VCaP (cell line): ENCODE results near the gene DNASE2.

Experiments used
- H3K27ac ChIP-seq: fragments of 450-650 bp; 2 replicates; pipeline ENCODE4 v1.5.1; 2017
- TF ChIP-seq, protein P1 (sequence below): fragments of 450-650 bp; conservative IDR thresholded peaks from 2 replicates; pipeline ENCODE4 v1.5.1; 2017; ENCODE audit warnings: mild to moderate bottlenecking, moderate library complexity

The DNASE2 gene

DNA sequence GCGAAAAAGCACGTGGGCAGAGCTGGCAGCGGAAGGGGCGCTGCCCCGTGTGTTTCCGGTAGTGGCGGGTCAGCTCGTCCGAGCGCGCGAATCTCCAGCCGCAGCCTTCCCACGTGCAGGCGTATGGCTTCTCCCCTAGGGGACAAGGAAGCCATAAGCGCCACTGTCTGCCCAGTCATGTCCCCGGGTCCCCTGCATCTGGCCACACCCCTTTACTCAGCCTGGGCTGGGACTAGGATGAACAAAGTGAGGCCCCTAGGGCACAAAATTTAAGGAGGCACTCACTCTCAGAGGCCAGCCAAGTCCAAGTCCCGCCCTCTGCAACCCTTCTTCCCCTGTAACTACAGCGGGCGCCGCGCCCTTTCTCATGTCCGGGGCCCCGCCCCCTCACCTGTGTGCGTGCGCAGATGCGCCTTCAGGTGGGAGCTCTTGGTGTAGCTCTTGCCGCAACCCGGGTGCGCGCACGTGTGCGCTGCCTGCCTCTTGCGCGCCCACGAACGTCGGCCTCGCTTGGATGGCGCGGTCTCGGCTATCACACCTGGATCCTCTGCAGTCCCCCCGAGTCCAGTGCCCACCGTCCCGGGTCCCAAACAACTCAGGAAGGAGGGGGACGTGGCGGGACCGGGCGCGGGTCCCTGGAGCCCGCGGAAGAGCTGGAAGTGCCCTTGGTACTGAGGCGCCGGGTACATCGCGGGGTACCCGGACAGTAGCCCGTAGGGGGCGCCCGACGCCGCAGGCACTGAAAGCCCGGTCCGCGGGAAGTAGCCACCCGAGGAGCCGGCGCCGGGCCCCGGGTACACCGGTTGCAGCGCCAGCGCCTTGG, 3.9 kb upstream of the DNASE2 start:
- TF ChIP-seq, protein P1, sequence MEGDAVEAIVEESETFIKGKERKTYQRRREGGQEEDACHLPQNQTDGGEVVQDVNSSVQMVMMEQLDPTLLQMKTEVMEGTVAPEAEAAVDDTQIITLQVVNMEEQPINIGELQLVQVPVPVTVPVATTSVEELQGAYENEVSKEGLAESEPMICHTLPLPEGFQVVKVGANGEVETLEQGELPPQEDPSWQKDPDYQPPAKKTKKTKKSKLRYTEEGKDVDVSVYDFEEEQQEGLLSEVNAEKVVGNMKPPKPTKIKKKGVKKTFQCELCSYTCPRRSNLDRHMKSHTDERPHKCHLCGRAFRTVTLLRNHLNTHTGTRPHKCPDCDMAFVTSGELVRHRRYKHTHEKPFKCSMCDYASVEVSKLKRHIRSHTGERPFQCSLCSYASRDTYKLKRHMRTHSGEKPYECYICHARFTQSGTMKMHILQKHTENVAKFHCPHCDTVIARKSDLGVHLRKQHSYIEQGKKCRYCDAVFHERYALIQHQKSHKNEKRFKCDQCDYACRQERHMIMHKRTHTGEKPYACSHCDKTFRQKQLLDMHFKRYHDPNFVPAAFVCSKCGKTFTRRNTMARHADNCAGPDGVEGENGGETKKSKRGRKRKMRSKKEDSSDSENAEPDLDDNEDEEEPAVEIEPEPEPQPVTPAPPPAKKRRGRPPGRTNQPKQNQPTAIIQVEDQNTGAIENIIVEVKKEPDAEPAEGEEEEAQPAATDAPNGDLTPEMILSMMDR: peak; percentile 67
- H3K27ac ChIP-seq: peak overlapping the region; percentile 32; the same call in 1 of the 2 replicates

- TF ChIP-seq, protein P1: no peak
- H3K27ac ChIP-seq: peak overlapping the region; percentile 32; the same call in 1 of the 2 replicates
Measured at GRCh38 chr19:12884627-12884925, 3.3 kb upstream of the DNASE2 start.

DNA sequence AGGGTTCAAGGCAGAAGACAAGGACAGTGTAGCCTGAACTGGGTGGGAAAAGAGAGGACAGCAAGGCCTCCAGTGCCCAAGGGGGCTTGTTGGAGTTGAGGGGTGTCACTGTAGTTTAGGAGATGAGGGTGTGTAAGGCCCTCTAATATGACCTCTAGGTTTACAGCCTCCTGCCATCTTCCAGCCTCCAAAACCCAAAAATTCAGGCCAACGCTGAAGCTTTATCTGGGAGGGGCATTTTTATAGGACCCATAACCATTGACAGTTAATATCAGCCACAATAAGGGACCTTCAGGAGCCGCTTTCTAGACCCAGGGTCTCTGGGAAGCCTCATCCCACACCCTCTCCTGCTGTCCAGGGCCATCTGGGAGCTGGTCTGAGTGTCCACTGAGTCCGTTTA, 3.0 kb upstream of the DNASE2 start:
- TF ChIP-seq, protein P1: no peak
- H3K27ac ChIP-seq: no peak overlapping the region

GRCh38 chr19:12882589-12882988, 1.3 kb upstream of the DNASE2 start:
- TF ChIP-seq, protein P1: no peak
- H3K27ac ChIP-seq: no peak overlapping the region

- H3K27ac ChIP-seq: peak overlapping the region; percentile 66
- TF ChIP-seq, protein P1: no peak
Measured at GRCh38 chr19:12880551-12881171, 588 bp downstream of the DNASE2 start.

DNA sequence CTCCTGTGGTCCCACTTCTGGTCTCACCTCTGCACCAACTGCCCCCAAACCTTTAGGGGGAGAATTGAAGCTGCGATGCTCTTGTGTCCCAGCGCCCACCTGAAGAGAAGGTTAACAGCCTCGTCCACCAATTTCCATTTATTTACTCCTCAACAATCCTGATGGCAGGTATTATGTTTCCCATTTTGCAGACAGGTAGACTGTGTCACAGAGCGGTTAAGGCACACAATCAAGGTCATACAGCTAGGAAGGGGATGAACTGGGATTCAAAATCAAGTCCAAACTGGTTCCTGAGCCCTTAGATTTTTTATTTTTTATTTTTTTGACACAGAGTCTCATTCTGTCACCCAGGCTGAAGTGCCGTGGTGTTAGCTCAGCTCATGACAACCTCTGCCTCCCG, 6.2 kb downstream of the DNASE2 start:
- TF ChIP-seq, protein P1: no peak
- H3K27ac ChIP-seq: no peak overlapping the region

DNA sequence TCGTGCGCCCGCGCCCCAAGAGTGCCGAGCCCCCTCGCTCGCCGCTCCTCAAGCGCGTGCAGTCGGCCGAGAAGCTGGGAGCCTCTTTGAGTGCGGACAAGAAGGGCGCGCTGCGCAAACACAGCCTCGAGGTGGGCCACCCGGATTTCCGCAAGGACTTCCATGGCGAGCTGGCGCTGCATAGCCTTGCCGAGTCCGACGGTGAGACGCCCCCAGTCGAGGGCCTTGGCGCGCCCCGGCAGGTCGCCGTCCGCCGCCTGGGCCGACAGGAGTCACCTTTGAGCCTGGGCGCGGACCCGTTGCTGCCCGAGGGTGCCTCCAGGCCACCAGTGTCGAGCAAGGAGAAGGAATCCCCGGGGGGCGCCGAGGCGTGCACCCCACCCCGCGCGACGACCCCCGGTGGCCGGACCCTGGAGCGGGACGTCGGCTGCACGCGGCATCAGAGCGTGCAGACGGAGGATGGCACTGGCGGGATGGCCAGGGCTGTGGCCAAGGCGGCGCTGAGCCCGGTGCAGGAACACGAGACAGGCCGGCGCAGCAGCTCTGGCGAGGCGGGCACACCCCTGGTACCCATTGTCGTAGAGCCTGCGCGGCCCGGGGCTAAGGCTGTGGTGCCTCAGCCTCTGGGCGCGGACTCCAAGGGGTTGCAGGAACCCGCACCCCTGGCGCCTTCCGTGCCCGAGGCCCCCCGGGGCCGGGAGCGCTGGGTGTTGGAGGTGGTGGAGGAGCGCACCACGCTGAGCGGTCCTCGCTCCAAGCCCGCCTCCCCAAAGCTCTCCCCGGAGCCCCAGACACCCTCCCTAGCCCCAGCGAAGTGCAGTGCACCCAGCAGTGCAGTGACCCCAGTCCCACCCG, 7.1 kb downstream of the DNASE2 start:
- H3K27ac ChIP-seq: peak overlapping the region; percentile 33; the same call in 1 of the 2 replicates
- TF ChIP-seq, protein P1: no peak
